Kidney epithelial cell (primary cell): ENCODE measurements around the gene LRBA. TPM values are rescaled to one million over a fixed set of nuclear protein-coding genes. Genes with fewer than 3 reads are reported as not detected.

ENCODE experiments used
- DNase-seq: peaks from one replicate; pipeline ENCODE4 v3.0.0-alpha.2; 2010; ENCODE audit warnings: low read depth
- H3K27me3 ChIP-seq: 2 replicates; pipeline ENCODE4 v1.6.0; 2011; ENCODE audit warnings: low read length; ENCODE audit not compliant: control insufficient read depth, insufficient read depth
- H3K36me3 ChIP-seq: 2 replicates; pipeline ENCODE4 v1.5.1; 2011; ENCODE audit warnings: low read length; ENCODE audit not compliant: control insufficient read depth, insufficient read depth
- H3K4me3 ChIP-seq: 2 replicates; pipeline ENCODE4 v1.5.1; 2011; ENCODE audit warnings: low read depth, mild to moderate bottlenecking, control low read depth, low read length
- total RNA-seq: library from RNA; depleted of rRNA; stranded (reverse); fragments of >200 nt; gene quantifications from 2 replicates; pipeline ENCODE4 v1.2.3, GENCODE V29; 2015
- TF ChIP-seq, protein P1 (sequence below): IDR thresholded peaks from 2 replicates; pipeline ENCODE4 v1.5.1; 2011; ENCODE audit warnings: mild to moderate bottlenecking, moderate library complexity, low read length, control low read depth, inconsistent platforms; ENCODE audit not compliant: insufficient read depth, poor library complexity, severe bottlenecking

Gene LRBA
- total RNA-seq, 1 donor from 2014 or later = 85.2 TPM

DNA sequence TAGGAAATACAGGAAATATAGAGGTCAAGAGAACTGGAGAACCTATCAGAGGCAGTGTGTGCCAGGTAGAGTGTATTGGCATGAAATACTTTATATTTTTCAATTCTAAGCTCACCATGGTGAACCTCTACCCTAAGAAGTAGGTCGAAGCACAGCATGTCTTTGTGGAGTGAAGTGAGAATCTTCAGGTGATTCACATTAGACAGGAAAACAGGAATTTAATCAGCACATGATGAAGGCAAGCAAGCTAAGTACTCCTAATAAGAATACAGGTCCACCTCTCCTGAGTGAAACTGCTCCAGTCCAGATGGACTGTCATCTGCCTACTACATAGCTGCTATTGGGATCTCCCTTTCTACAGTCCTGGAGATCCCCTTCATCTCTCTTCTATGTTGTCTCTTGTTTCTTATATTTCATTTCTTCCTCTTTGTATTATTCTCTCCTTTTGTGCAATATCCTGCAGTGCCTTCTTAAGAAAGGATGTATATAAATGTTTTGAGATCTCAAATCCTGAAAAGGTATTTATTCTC is 159.0 kb downstream of the LRBA start:
- H3K36me3 ChIP-seq = peaks cover 1% of the 10 kb centered on the region
- no peak overlapping the region for H3K4me3 ChIP-seq
- no peaks in the 10 kb centered on the region for H3K27me3 ChIP-seq
- DNase-seq = no peak
- TF ChIP-seq, protein P1, sequence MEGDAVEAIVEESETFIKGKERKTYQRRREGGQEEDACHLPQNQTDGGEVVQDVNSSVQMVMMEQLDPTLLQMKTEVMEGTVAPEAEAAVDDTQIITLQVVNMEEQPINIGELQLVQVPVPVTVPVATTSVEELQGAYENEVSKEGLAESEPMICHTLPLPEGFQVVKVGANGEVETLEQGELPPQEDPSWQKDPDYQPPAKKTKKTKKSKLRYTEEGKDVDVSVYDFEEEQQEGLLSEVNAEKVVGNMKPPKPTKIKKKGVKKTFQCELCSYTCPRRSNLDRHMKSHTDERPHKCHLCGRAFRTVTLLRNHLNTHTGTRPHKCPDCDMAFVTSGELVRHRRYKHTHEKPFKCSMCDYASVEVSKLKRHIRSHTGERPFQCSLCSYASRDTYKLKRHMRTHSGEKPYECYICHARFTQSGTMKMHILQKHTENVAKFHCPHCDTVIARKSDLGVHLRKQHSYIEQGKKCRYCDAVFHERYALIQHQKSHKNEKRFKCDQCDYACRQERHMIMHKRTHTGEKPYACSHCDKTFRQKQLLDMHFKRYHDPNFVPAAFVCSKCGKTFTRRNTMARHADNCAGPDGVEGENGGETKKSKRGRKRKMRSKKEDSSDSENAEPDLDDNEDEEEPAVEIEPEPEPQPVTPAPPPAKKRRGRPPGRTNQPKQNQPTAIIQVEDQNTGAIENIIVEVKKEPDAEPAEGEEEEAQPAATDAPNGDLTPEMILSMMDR = no peak

- TF ChIP-seq, protein P1 = no peak
- Histone ChIP-seq H3K27me3 (no peaks in the 10 kb centered on the region), H3K4me3 (no peak overlapping the region), H3K36me3 (peaks cover 1% of the 10 kb centered on the region)
- no peak for DNase-seq
Observed at GRCh38 chr4:150854600-150854999, 160.5 kb downstream of the LRBA start.

GRCh38 chr4:150853882-150854281 is 161.2 kb downstream of the LRBA start:
- TF ChIP-seq, protein P1 = no peak
- no peak for DNase-seq
- Histone ChIP-seq H3K27me3 (no peaks in the 10 kb centered on the region), H3K36me3 (peaks cover 1% of the 10 kb centered on the region), H3K4me3 (no peak overlapping the region)

- Histone ChIP-seq H3K27me3 (no peaks in the 10 kb centered on the region), H3K4me3 (no peak overlapping the region), H3K36me3 (peaks cover 1% of the 10 kb centered on the region)
- TF ChIP-seq, protein P1 = no peak
- no peak for DNase-seq
Observed at GRCh38 chr4:150852216-150852615, 162.9 kb downstream of the LRBA start.

- Histone ChIP-seq H3K36me3 (peaks cover 1% of the 10 kb centered on the region), H3K4me3 (no peak overlapping the region), H3K27me3 (no peaks in the 10 kb centered on the region)
- TF ChIP-seq, protein P1 = no peak
- DNase-seq = peak; percentile 26
Observed at GRCh38 chr4:150849016-150849415, 166.1 kb downstream of the LRBA start.

DNA sequence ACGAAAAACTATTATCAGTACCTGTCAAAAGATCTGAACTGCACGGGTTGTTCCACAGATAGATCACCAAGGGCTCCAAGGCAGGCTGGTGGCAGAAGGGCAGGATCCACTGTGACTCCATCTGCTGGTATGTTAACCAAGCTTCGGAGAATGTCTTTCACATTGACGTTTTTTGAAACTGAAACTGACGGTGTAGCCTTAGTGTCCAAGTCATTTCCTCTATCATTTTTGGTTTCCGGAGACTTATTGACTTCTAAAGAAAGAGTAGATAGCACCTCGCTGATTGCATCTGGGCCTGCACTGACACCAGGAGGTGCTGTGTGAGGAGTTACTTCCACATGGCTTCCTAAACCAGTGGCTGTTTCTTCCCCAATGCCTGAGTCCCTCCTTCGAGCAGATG is 186.9 kb downstream of the LRBA start:
- H3K4me3 ChIP-seq = no peak overlapping the region
- H3K36me3 ChIP-seq = no peaks in the 10 kb centered on the region
- TF ChIP-seq, protein P1 = no peak
- H3K27me3 ChIP-seq = no peaks in the 10 kb centered on the region
- DNase-seq = no peak
